ENCODE data around the gene CAPZA2.
"Not testable (repeated sequence)": the region's sequence is repeated elsewhere in the genome, so short reads cannot be mapped to it uniquely, and the experiment has no call there.

CAPZA2 gene

GRCh38 chr7:116953372-116953905 lies 91.1 kb downstream of the CAPZA2 start, which contains the start of gene ST7:
Gene ST7 (plus strand): TSS chr7:116953501. CDS start chr7:116953541, 40 bp downstream.
- H3K4me3 ChIP-seq (ENCODE audit: low read depth, low read length): peak within 1 kb of the TSS; percentile 74
- no peak for TF ChIP-seq CTCF (IDR thresholded peaks at IDR 0.05; ENCODE audit: low read depth, low read length)

- H3K4me3 ChIP-seq (ENCODE audit: low read depth, low read length): peak overlapping the region; percentile 74
- no peak for TF ChIP-seq CTCF (IDR thresholded peaks at IDR 0.05; ENCODE audit: low read depth, low read length)
These were observed 91.8 kb downstream of the CAPZA2 start for GRCh38 chr7:116953906-116954838.

- TF ChIP-seq CTCF (IDR thresholded peaks at IDR 0.05; ENCODE audit: low read depth, low read length): no peak
- peak overlapping the region; percentile 74 for H3K4me3 ChIP-seq (ENCODE audit: low read depth, low read length)
These were observed 93.0 kb downstream of the CAPZA2 start for GRCh38 chr7:116955340-116955739.

GRCh38 chr7:116955801-116956476 lies 93.6 kb downstream of the CAPZA2 start:
- no peak for TF ChIP-seq CTCF (IDR thresholded peaks at IDR 0.05; ENCODE audit: low read depth, low read length)
- no peak overlapping the region for H3K4me3 ChIP-seq (ENCODE audit: low read depth, low read length)

- no peak overlapping the region for H3K4me3 ChIP-seq (ENCODE audit: low read depth, low read length)
- TF ChIP-seq CTCF (IDR thresholded peaks at IDR 0.05; ENCODE audit: low read depth, low read length): no peak
These were observed 94.1 kb downstream of the CAPZA2 start for GRCh38 chr7:116956477-116956804.

- TF ChIP-seq CTCF (IDR thresholded peaks at IDR 0.05; ENCODE audit: low read depth, low read length): no peak
- H3K4me3 ChIP-seq (ENCODE audit: low read depth, low read length): no peak overlapping the region
These were observed 95.5 kb downstream of the CAPZA2 start for GRCh38 chr7:116957874-116958273.

- H3K4me3 ChIP-seq (ENCODE audit: low read depth, low read length): not testable (repeated sequence)
These were observed 99.7 kb downstream of the CAPZA2 start for GRCh38 chr7:116961966-116962673.
